HG02943 (cell line): ENCODE data around the gene USP15.
"Not testable (repeated sequence)": the region's sequence is repeated elsewhere in the genome, so short reads cannot be mapped to it uniquely, and the experiment has no call there.

Experiments
- ATAC-seq: cut with Tn5 transposase; IDR thresholded peaks from one replicate; pipeline ENCODE4 v1.9.1; 2021; ENCODE audit warnings: mild to moderate bottlenecking, low read depth, moderate library complexity; ENCODE audit not compliant: unreplicated experiment

The USP15 gene

DNA sequence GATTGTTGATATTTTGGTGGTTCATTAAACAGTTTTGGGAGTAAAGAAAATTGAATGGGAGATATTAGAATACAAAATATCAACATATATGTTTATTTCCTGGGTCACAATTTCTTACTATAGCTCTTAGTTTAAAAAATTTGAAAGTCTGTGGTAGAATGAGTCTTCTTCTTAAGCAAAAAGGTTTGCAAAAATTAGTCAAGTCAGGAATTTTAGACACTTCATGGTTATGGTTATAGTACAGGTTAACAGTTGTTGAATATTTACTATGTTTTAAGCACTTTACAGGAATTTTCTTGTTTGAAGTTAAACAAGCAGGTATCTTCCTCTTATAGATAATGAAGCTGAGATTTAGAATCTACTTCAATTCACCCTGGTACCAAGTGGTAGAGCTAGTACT, 56.8 kb downstream of the USP15 start:
- no peak for ATAC-seq

- no peak for ATAC-seq
These were observed 58.9 kb downstream of the USP15 start for GRCh38 chr12:62319058-62319457.

- no peak for ATAC-seq
These were observed 59.9 kb downstream of the USP15 start for GRCh38 chr12:62320054-62320453.

GRCh38 chr12:62323386-62323785, 63.2 kb downstream of the USP15 start:
- no peak for ATAC-seq

- no peak for ATAC-seq
These were observed 68.2 kb downstream of the USP15 start for GRCh38 chr12:62328296-62328921.

- no peak for ATAC-seq
These were observed 71.1 kb downstream of the USP15 start for GRCh38 chr12:62331306-62331705.

GRCh38 chr12:62332598-62332997, 72.4 kb downstream of the USP15 start:
- ATAC-seq, result no peak

DNA sequence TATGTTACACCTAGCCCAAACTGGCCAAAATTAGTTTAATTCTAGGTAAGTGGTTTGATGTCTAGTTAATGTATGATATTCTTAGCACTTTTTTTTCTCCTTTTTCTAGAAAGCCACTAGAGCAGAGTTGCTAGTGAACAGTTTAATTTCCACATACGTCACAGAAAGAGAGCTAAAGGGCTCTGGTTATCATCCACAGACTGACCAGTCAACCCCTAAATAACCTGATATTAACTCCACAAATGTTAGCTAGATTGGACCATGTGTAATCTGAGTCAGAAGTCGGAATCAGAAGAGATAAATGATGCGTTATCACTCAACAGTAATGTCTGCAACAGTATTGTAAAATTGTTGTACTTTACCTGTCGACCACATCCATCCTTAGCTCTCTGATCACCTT, 74.9 kb downstream of the USP15 start:
- no peak for ATAC-seq

GRCh38 chr12:62335796-62336195, 75.6 kb downstream of the USP15 start:
- ATAC-seq, result no peak

DNA sequence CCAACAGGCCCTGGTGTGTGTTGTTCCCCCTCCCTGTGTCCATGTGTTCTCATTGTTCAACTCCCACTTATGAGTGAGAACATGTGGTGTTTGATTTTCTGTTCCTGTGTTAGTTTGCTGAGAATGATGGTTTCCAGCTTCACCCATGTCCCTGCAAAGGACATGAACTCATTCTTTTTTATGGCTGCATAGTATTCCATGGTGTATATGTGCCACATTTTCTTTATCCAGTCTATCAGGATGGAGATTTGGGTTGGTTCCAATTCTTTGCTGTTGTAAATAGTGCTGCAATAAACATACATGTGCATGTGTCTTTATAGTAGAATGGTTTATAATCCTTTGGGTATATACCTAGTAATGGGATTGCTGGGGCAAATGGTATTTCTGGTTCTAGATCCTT, 77.4 kb downstream of the USP15 start:
- ATAC-seq, result not testable (repeated sequence)

- not testable (repeated sequence) for ATAC-seq
These were observed 82.6 kb downstream of the USP15 start for GRCh38 chr12:62342614-62343303.

DNA sequence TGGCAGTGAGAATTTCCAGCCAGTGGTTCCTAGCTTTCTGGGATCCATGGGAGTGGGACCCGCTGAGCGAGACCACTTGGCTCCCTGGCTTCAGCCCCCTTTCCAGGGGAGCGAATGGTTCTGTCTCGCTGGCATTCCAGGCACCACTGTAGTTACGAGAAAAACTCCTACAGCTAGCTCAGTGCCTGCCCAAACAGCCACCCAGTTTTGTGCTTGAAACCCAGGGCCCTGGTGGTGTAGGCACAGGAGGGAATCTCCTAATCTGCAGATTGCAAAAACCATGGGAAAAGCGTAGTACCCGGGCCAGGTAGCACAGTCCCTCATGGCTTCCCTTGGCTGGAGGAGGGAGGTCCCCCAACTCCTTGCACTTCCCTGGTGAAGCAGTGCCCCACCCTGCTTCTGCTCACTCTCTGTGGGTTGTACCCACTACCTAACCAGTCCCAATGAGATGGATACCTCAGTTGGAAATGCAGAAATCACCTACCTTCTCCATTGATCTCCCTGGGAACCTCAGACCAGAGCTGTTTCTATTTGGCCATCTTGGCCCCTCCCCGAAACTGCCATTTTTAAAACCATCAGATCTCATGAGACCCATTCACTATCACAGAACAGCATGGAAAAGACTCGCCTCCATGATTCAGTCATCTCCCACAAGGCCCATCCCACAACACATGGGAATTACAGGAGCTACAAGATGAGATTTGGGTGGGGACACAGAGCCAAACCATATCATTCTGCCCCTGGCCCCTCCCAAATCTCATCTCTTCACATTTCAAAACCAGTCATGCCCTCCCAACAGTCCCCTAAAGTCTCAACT, 83.3 kb downstream of the USP15 start:
- ATAC-seq, result not testable (repeated sequence)

GRCh38 chr12:62344731-62345556, 84.7 kb downstream of the USP15 start:
- ATAC-seq, result not testable (repeated sequence)

DNA sequence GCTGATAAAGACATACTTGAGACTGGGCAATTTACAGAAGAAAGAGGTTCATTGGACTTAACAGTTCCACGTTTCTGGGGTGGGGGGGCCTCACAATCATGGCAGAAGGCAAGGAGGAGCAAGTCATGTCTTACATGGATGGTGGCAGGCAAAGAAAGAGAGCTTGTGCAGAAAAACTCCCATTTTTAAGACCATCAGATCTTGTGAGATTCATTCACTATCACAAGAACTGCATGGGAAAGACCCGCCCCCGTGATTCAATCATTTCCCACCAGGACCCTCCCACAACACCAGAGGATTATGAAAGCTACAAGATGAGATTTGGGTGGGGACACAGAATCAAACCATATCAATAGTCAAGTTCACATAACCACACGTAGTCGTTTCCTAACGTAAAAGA, 85.5 kb downstream of the USP15 start:
- ATAC-seq, result no peak

DNA sequence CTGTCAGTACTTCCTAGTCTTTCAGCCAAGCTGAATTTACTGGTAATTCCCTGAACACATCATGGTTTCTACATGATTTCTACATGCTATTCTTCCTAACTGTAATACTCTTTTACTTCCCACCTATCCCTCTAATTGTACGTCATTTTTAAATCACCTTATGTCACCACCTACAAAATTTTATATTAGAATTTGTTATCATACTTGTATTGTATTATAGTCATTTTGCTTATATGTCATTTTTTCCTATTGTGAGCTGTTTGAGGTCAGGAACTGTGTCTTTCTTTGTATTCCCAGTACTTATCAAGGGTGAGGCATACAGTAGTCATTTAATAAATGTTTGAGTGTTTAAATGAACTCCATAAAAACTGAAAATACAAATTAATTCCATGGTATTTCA, 86.6 kb downstream of the USP15 start:
- ATAC-seq, result no peak

GRCh38 chr12:62347922-62348650, 87.9 kb downstream of the USP15 start:
- no peak for ATAC-seq

- no peak for ATAC-seq
These were observed 90.3 kb downstream of the USP15 start for GRCh38 chr12:62350554-62350953.

DNA sequence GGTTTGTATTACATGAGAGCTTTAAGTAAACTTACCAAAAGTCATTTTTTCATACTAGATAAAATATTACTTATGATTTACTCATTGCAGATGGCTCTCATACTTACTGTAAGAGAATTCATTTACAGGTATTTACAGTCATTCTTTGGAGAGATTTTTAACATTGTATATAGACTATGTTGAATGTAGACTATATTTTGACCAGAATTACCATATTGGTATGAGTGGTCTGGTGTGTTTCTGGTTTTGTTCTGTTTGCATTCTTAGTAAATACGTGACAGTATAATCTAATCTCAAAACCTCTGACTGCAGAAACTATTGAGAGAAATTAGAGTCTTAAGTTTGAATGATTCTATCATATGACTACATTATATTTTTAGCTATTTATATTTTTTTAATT, 91.1 kb downstream of the USP15 start:
- ATAC-seq, result no peak

DNA sequence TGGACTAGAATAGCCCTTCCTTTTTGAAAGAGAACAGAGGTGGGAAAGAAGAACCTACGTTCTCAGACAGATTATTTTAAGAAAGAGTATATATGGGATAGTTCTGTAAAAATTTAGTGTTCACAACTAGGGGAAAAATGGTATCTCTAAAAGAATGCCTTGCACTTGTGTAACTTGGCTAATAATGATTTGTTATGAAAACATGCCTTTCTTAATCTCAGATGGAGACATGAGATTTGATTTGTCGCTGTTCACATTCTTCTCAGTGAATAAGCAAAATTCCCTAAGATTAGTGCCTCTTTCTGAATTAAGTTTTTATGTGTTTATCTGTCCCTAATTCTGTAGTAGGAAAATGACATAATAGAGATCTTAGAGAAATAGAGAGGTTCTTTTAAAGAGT, 100.8 kb downstream of the USP15 start:
- ATAC-seq, result no peak

- no peak for ATAC-seq
These were observed 103.3 kb downstream of the USP15 start for GRCh38 chr12:62363506-62363905.
